ENCODE data around the gene NHLRC4.

Gene NHLRC4, protein sequence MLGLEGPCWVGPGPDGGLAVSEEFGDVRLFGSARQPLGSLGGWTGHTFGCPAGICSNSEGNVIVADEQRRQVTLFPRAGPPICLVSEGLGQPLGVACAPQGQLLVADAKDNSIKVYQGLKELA

DNA sequence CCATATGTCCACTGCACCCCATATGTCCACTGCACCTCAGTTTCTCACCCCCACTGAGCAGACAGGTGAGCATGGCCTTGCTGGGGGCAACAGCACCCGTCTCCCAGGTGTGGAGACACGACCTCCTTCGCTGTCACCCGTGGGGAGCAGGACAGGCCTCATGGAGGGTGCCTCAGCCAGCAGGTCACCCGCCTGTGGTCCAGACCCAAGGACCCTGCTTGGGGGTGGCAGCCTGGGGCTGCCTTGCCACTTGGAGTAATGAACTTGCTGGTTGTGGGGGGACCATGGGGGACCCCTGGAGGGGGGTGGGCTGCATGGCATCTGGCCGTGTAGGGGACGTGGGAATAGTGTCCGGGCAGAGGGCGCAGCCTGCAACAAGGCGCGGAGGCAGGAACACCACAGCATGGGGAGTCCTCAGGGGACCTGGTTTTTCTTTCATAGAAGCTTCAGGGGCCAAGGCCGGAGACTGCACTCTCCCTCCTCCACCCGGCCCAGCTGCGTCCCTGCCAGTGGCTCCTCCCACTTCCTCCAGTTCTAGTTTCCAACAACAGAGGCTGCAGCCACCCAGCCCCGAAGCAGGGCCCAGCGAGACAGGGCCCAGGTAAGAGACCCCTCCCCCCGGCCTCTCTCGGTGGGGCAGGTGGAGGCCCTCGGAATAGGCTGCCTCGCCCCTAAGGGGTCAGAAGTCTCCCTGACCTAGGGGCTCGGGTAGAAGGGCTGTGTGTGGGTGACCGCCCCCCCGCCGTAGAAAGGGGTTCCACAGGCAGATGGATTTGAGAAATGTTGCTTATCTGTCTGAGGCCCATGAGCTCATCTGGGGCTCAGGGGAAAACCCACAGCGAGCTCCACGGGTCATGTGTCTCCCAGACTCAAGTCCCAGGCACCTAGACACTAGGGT is at the start of gene NHLRC4:
Gene NHLRC4, plus strand, starts transcription at position 531 of the 898 bp plus-strand sequence. CDS start 1,043 bp downstream, outside the sequence.
- DNase-seq, result no peak

DNA sequence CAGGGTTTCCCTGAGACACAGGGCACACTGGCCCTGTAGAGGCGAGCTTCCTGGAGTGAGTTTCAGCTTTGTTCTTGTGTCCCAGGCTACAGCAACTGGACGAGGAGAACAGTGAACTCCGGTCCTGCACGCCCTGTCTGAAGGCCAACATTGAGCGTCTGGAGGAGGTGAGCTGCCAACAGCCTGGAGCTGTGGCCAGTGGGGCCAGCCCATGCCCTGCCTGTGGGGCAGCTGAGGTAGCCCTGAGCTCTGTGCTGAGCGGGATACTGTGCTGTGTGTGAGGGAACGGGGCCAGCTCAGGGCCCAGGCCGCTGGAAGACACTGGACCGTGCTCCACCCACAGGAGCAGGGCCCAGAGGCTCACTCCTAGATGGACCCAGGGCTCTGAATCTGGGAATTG is 47.9 kb upstream of the NHLRC4 start:
- no peak for DNase-seq

DNA sequence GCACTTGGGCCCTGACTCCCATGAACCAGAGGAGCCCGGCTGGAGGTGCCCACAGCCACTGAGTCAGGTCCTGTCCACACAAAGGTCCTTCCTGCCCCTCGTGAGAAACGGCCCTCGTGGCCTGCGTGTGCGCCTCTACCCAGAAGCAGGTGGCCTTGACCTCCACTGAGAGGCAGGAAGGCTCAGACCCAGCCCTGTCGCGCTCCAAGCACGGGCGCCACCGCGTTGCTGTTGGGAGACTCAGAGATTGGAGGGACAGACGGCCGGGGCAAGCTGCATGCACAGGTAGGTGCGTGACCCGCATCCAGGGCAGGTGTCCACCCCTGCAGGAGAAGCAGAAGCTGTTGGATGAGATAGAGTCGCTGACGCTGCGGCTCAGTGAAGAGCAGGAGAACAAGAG is 47.4 kb upstream of the NHLRC4 start:
- no peak for DNase-seq

DNA sequence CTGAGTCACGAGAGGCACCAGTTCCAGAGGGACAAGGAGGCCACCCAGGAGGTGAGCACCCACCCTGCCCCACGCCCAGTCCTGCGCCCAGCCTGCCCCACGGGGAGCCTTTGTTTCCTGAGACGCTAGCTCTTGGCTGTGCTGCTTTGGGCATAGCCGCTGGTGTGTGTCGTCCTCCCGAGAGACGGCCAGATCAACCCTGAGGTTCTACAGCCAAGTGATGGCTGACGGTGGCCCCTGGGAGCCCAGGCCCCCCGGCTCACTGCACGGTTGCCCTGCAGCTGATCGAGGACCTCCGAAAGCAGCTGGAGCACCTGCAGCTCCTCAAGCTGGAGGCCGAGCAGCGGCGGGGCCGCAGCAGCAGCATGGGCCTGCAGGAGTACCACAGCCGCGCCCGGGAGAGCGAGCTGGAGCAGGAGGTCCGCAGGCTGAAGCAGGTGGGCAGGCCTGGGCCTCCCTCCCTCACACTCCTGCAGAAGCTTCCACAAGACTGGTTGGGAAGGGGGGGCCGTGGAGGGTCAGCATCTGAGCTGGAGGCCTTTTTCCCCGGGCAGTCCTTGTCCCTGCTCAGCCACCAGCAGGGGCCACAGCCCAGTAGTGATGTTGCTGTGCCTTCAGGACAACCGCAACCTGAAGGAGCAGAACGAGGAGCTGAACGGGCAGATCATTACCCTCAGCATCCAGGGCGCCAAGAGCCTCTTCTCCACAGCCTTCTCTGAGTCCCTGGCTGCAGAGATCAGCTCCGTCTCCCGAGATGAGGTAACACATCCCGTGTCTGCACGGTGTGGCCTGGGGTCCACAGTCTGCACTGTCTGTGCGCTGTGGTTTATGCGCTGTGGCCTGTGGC is 46.7 kb upstream of the NHLRC4 start:
- no peak for DNase-seq

DNA sequence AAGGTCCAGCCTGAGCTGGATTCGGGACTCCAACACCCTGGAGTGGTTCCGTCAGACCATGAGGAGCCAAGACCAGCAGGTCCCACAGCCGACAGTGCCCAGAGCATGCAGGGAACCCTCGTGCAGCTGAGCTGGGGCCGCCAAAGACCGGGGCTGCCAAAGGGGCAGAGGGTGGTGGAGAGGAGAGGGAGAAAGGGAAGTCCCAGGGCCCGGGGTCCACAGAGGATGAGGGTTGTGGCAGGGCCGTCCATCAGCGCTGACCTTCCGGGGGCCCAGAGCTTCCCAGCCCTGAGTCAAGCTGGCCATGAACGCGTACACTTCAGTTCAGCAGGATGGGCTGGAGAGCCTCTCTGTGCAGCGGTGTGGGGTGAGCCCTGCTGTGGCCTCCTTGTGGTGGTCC is 46.0 kb upstream of the NHLRC4 start:
- DNase-seq, result no peak

DNA sequence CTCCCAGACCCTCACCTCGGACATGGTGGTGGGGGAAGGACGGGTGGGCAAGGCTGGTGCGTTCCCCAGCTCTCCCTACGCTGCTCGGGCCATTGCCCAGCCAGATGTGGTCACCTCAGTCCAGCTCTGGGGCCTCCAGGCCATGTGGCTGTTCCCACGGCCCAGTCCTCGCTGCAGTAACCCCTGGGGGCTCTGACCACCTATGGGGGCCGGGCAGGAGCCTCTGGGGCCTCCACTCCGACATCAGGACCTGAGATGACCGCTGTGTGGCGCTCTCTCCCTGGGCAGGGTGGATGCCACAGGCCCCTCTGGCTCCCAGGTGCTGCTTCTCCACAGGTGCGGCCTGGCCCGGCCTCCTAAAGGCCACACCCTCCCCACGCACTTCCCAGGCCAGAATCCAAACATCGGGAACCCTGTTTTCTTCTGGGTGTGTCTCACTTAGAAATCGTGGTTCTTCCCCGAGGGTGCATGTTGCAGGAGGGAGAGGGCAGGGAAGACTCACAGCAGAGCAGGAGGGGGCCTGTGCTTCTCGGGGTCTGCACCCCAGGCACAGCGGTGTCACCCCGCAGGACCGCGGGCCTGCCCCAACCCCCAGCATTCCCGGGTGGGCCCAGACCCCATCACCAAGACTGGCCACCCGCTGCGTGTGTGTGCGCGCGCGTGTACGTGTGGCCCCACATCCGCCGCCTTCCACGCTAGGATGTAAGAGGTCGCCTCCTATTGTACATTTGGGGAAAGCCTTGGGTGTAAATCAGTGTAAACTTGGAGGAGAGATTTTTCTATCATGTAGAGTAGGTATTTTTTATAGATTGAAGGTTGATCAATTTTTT is 45.2 kb upstream of the NHLRC4 start:
- no peak for DNase-seq

DNA sequence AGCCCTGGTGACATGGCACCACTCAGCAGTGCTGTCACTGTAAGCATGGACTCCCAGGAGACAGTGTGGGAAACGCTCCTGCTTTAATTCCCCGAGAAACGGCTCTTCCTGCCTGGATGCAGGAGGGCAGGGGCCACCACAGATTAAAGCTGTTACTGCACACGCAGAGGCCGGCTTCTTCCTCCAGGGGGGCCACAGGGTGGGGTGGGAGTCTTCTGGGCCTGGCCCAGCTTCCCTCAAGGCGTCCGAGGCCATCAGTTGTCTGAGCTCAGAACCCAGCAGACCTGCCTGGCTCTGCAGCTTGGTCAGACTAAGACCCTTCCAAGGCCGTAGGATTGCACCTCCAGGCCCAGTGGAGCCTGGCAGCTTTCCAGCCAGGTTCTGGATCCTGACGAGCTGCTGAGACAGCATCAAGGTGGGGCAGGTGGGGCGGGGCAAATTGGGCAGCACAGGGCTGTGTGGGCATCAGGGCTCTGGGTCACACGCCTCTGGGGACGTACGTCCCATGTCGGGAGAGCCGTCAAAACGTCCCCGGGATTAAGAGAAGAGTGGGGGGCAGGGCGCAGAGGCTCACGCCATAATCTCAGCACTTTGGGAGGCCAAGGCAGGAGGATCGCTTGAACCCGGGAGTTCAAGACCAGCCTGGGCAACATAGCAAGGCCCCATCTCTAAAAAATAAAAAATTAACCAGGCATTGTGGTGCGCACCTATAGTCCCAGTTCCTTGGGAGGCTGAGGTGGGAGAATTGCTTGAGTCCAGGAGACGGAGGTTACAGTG is 44.3 kb upstream of the NHLRC4 start:
- DNase-seq, result no peak

DNA sequence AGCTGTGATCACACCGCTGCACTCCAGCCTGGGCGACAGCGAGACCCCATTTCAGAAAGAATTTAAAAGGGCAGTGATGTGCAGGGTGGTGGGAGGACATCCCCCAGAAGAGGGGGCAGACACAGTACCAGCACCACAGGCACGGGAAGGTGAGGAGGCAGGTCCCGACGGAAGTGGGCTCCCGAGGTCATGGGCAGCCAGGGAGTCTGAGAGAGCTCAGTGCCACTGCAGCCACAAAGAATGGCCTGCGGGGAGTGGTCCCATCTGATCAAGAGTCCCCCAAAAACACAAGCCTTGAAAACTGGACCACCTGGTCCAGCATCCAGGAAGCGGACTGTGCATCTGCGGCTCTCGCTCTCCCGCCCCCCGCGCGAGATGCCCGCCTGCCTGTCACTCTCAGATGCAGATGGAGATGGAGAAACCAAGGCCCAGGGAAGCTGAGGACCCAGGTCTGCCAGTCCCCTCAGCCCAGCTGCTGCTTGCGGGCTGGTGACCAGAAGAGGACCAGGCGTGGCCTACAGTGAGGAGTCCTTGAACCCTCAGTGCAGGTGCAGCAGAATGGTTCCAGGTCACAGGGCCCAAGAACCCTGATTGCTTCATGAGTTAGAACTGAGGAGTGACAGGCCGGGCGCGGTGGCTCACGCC is 43.6 kb upstream of the NHLRC4 start:
- DNase-seq, result no peak

DNA sequence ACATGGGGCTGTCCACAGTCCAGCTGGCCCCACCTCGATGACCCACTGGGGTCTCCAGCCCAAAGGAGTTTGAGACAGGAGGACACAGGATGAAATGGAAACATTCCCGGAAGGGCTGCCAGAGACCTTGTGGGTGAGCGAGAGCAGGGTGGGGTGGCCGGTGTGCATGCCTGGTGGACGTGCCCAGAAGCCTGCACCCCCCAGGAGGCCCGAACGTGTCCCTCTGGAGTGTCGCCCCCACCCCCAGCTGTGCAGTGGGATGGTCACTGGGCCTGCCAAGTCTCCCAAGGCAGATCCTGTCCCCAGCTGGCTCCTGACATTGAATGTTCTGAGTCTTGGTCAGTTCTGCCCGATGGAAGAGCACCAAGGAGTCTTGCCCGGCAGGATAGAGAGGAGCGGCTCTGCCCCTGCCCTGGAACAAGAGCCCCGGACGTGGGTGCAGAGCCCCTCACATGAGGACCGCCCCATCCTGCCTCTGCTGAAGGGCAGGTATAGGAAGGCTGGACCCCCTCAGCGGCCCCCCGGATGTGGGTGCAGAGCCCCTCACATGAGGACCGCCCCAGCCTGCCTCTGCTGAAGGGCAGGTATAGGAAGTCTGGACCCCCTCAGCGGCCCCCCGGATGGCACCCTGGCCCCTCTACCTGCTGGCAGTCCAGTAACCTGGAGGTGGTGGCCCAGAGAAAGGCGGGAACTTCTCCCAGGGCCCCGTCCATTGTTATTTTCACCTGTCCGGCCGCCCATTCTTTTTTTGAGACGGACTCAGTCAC is 42.3 kb upstream of the NHLRC4 start:
- DNase-seq, result no peak

DNA sequence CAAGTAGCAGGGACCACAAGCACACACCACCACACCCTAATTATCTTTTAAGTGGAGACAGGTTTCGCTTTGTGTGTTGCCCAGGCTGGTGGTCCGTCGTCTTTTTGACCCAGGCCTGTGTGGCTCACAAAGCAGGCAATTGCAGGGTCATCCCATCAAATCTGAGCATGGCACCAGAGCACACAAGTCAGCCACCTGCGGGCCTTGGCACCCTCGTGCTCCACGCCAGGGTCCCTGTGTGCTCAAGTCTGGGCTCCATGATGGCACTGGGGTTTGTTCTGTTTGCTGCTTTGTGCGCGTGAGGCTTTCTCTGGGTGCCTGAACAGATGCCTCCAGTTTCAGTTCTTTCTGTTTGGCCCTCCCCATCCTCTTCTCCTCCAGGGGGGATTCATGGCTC is 41.7 kb upstream of the NHLRC4 start:
- no peak for DNase-seq

DNA sequence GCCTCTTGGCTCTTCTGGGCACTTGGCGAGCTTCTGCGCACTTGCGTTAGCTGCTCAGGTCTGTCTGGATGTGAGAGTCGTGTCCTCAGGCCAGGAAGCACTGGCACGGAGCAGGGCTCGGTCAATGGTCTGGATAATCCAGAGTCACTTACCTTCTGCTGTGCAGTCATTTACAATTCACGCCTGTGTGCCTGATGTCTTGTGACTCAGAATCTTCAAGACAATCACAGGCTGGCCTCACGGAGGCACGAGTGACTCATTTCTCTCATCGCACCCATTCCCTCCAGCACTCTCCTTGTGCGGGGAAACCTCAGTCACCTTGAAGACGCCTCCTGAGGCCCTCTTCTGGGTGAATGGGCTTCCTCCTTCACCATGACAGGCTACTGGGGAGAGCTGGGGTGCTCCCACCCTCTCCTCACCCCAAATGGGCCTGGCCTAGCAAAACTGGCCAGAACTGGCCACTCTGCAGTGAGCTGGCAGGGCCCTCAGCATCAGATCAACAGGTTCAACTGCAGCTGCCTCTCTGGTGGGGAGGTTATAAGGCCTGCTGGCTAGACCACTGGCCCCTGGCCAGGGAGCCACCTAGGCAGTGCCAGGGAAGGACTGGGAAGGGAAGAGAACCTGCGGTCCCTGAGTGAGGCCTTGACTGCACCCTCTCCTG is 41.2 kb upstream of the NHLRC4 start:
- peak; percentile 20 for DNase-seq

DNA sequence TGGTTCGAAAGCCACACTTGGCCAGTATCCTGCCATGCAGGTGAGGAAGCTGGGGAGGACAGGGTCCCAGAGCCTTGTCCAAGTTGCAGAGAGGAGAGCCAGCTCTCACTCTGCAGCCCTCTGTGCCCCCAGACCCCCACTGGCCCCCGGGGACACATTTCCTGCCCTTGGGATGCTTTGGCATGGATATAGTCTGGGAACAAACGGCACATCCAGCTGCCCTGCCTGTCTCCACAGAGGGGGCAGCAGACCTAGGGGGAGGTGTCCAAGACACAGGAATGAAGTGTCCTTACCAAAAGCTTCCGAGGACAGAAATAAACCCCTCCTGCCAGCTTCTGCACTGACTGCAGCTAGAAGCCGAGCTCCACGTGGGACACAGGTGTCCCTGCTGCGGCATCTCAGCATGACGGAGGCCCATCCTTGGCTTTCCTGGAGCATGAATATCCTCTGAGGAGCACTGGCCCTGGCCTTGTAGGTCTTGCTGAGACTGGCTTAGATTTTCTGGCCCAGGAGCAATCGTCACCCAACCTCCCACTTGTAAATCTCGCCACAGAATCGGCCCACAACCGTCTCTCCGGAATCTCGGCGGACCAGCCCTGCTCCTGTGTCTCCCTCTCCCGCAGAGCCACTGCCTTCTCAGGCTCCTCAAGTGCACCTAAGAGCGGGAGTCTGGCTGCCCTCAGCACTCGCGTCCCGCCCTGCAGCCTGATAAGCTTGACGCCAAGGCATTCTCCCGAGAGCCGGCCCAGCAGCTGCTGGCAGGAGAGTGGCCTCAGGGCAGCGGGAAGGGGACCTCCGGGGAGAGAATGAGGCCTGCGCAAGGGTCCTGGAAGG is 40.4 kb upstream of the NHLRC4 start:
- peak; percentile 24 for DNase-seq

DNA sequence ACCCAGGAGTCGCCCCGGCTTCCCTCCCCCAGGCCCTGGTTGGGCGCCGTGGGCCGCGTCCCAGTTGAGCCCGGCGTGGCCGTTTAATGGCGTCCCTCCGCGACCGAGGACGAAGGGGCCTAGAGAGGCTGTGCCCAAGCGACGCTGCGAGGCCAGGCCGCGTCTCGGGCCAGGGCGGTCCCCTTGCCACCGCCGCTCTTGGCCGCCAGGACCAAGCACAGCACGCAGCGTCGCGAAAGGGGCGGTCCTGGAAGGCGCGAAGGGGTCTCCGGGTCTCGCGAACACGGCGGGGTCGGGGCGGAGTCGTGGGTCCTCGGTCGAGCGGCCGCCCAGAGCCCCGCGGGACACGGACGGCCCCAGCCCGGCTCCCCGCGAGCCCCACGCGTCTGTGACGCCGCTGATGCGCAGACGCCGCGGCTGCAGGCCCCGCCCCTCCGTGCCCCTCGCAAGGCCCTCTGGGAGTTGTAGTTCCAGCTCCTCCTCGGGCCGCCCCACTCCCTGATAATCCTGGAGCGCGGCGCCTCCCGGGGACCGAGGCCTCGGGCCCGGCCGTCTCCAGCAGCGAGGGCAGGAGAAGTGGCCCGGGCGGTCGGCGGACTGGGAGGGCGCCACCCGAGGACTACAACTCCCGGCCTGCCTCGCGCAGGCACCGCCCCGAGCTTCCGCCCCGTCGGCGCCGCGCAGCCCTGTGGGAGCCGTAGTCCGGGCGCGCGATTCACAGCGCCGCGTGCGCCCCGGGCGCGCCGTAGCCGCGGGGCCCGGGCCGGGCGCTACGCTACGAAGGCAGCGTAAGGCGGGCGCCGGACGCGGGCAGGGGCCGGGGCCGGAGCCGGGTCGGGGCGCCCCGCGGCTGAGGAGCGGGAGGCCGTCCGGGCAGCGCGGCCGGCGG is 39.5 kb upstream of the NHLRC4 start, which contains the start of gene CAPN15:
Gene CAPN15, plus strand, starts transcription at position 698 of the 889 bp plus-strand sequence. CDS start 19,127 bp downstream, outside the sequence.
- DNase-seq, result peak; percentile 72

DNA sequence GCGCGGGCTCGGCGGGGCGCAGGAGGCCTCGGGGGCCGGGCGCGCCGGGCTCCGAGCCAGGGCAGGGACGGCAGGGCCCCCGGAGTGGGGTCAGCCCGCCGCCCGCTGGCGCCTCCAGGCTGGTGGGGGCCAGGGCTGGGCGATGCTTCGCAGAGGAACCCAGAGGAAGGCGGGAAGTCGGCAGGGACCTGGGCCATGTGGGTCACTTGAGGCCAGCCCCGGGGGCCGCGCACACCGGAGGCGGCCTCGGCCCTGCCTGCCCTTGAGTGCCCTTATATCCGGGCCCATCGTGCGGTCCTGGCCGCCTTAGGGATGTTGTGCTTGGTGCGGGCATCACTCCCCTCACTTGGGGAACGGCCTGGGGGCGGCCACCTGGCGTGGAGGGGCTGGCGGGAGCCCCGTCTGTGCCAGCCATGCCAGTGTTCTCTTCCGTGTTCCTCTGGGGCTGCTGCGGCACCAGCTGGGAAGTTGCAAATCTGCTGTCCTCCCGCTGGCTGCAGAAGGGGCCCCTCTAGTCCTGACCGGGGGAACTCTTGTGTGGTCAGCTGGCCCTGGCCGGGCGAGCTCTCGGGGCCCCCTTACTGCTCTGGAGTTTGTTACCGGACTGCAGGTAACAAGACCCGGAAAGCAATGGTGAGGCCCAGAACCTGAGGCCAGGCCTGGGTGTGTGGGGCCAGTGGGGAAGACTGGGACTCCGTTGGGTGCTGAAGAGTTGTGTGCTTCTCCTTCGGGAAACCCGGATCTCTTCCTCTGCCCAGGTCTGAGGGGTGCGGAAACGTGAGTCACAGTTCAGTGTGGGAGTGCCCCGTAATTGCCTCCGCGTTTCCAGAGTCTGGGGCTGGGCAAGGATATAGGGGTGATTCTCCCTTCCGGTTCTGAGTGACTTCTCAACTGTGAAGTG is 38.4 kb upstream of the NHLRC4 start:
- DNase-seq, result no peak

DNA sequence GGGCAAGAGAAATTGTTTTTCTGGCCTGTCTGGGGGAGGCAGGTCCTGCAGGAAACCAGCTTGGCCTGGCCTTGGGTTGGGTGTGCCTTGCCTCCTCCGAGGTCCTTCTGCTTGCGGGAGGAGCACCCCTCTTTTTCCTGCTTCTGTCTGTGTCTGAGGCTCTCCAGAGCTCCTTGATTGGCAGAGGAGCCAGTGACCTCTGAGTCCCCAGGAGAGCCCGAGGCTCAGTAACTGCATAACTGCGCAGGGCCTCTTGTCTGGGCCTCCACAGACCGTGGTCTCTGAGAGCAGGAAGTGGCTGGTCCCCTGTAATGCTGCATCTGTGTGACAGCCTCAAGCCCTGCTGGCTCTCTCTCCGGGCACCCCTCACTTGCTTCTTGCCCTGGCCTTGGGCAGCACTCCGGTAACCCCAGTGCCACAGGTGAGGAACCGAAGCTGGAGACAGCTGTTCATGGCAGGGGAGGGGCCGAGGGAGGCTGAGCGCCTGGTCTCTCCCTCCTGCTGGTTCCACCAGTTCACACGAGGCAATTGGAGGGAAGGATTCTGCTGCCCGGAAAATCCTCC is 37.7 kb upstream of the NHLRC4 start:
- no peak for DNase-seq

DNA sequence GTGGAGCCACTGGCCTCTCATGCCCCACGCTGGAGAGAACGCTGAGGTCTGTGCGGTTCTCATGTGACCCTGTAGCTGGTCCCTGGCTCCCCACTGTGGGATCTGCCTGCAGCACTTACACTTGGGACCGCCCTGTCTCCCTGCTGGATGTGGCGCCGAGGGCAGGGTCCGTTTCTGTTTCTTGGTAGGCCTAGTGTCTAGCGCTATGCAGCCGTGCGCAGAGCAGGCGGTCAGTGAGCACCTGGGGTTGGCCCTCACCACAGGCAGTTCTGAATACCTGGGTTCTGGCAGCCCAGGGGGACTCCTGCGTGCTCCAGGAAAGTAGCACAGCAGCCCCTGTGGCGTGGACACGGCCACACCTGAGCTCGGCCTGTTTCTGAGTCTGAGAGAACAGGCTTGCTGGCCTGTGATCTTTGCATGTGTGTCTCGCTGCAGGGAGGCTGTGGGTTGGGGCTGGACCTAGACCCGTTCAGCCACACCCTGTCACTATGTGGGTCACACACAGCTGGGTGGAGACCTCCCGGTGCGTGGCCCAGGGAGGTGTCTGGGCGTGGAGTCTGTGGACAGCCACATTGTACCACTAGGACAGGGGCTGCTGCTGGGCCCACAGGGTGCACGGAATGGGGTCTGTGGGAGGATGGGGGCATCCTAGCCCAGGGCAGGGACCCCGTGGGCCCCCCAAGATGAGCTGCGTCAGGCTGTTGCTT is 36.5 kb upstream of the NHLRC4 start:
- no peak for DNase-seq
